CD4-positive, CD25-positive, alpha-beta regulatory T cell (primary cell): ENCODE results near the gene APP. TPM values are rescaled to one million over a fixed set of nuclear protein-coding genes. Genes with fewer than 3 reads are reported as not detected.
"Not testable (repeated sequence)": the region's sequence is repeated elsewhere in the genome, so short reads cannot be mapped to it uniquely, and the experiment has no call there.

ENCODE experiments used
- ATAC-seq, 2 donors: fragments of 150-1000 bp; cut with Tn5 transposase; one replicate each; pipeline ENCODE4 v1.10.0; 2021; ENCODE audit warnings: low read depth in 2 of 2, moderate number of reproducible peaks in 2 of 2, moderate library complexity in 1 of 2
- DNase-seq, 3 donors: peaks; one replicate each; pipeline versions ENCODE4 v3.0.0 to v3.0.0-alpha.2; 2012 to 2022; ENCODE audit warnings: mixed read lengths in 1 of 3
- H3K27ac ChIP-seq: one replicate; pipeline ENCODE4 v1.7.0; 2013; ENCODE audit warnings: mild to moderate bottlenecking, low read length; ENCODE audit not compliant: insufficient read depth, poor library complexity, severe bottlenecking
- H3K27me3 ChIP-seq: one replicate; pipeline ENCODE4 v1.7.0; 2013; ENCODE audit warnings: low read length; ENCODE audit not compliant: control insufficient read depth, insufficient read depth
- H3K36me3 ChIP-seq: one replicate; pipeline ENCODE4 v1.7.0; 2013; ENCODE audit warnings: mild to moderate bottlenecking, low read length, moderate library complexity; ENCODE audit not compliant: control insufficient read depth, insufficient read depth
- H3K4me1 ChIP-seq: 2 replicates; pipeline ENCODE4 v1.7.0; 2013; ENCODE audit warnings: mild to moderate bottlenecking, low read length; ENCODE audit not compliant: insufficient read depth, control insufficient read depth, poor library complexity, severe bottlenecking
- H3K4me3 ChIP-seq: one replicate; pipeline ENCODE4 v1.7.0; 2013; ENCODE audit warnings: low read depth, mild to moderate bottlenecking, low read length, moderate library complexity
- H3K9me3 ChIP-seq, 2 experiments: 1 replicate in 1 of 2; 2 replicates in 1 of 2; pipeline ENCODE4 v1.7.0; 2013; ENCODE audit warnings: low read length in 2 of 2, mild to moderate bottlenecking in 1 of 2, moderate library complexity in 1 of 2; ENCODE audit not compliant: control insufficient read depth in 2 of 2
- H3K27ac Mint-ChIP-seq, 3 donors: one replicate each; pipeline ENCODE4 v1.8.0; 2020 to 2022; ENCODE audit warnings: mild to moderate bottlenecking in 3 of 3, mixed read lengths in 3 of 3, moderate library complexity in 2 of 3
- H3K27me3 Mint-ChIP-seq: one replicate; pipeline ENCODE4 v1.8.0; 2022; ENCODE audit warnings: mild to moderate bottlenecking, mixed read lengths
- H3K36me3 Mint-ChIP-seq: one replicate; pipeline ENCODE4 v1.8.0; 2020; ENCODE audit warnings: mixed read lengths
- H3K4me1 Mint-ChIP-seq, 4 donors: one replicate each; pipeline ENCODE4 v1.8.0; 2020 to 2022; ENCODE audit warnings: mixed read lengths in 4 of 4, mild to moderate bottlenecking in 1 of 4
- H3K4me3 Mint-ChIP-seq, 4 donors: one replicate each; pipeline ENCODE4 v1.8.0; 2020 to 2022; ENCODE audit warnings: mild to moderate bottlenecking in 4 of 4, mixed read lengths in 4 of 4, moderate library complexity in 3 of 4
- H3K9me3 Mint-ChIP-seq, 7 donors: one replicate each; pipeline ENCODE4 v1.8.0; 2020 to 2022; ENCODE audit warnings: mixed read lengths in 7 of 7, mild to moderate bottlenecking in 3 of 7, moderate library complexity in 2 of 7
- polyA plus RNA-seq, 4 donors: library from polyadenylated mRNA; unstranded; fragments of 300-500 nt; fragmentation: Illumina TruSeq; gene quantifications; one replicate each; pipeline ENCODE4 v1.2.3, GENCODE V29; 2021
- total RNA-seq: library from RNA; stranded (reverse); gene quantifications from one replicate; pipeline ENCODE4 v1.2.3, GENCODE V29; 2022

The APP gene
- total and polyA plus RNA-seq, 5 donors from 2014 or later: 3.9 to 29.5 (median 7.5) TPM

GRCh38 chr21:25929856-25930520 is 240.6 kb downstream of the APP start:
- Mint-ChIP-seq H3K27ac (no peak overlapping the region), H3K4me3 (no peak overlapping the region), H3K4me1 (no peaks in the 10 kb centered on the region), H3K36me3 (peaks cover 4% of the 10 kb centered on the region), H3K9me3 (peaks cover 0 to 2% (median 0%) of the 10 kb centered on the region in 7 donors), H3K27me3 (no peaks in the 10 kb centered on the region)
- Histone ChIP-seq H3K36me3 (no peaks in the 10 kb centered on the region), H3K4me3 (no peak overlapping the region), H3K27me3 (no peaks in the 10 kb centered on the region), H3K27ac (no peak overlapping the region), H3K4me1 (no peaks in the 10 kb centered on the region), H3K9me3 (no peaks in the 10 kb centered on the region)
- DNase-seq (no peak), ATAC-seq (no peak)

GRCh38 chr21:25927195-25927880 is 243.2 kb downstream of the APP start:
- H3K27me3 ChIP-seq: no peaks in the 10 kb centered on the region
- Mint-ChIP-seq H3K36me3 (peaks cover 7% of the 10 kb centered on the region), H3K4me3 (no peak overlapping the region)

GRCh38 chr21:25925936-25926335 is 244.6 kb downstream of the APP start:
- Mint-ChIP-seq H3K36me3 (peaks cover 7% of the 10 kb centered on the region), H3K4me3 (no peak overlapping the region), H3K27me3 (no peaks in the 10 kb centered on the region), H3K9me3 (peaks cover 0 to 2% (median 0%) of the 10 kb centered on the region in 7 donors), H3K4me1 (no peaks in the 10 kb centered on the region), H3K27ac (no peak overlapping the region)
- ATAC-seq: no peak
- Histone ChIP-seq H3K36me3 (no peaks in the 10 kb centered on the region), H3K9me3 (no peaks in the 10 kb centered on the region), H3K4me3 (no peak overlapping the region), H3K27ac (no peak overlapping the region), H3K27me3 (no peaks in the 10 kb centered on the region), H3K4me1 (no peaks in the 10 kb centered on the region)
- DNase-seq: no peak

More at GRCh38 chr21:25927195-25927880, 243.2 kb downstream of the APP start:
- Histone ChIP-seq H3K9me3 (no peaks in the 10 kb centered on the region), H3K4me1 (no peaks in the 10 kb centered on the region), H3K36me3 (no peaks in the 10 kb centered on the region), H3K4me3 (no peak overlapping the region), H3K27ac (no peak overlapping the region)
- no peaks in the 10 kb centered on the region for H3K27me3 Mint-ChIP-seq
- H3K4me1 Mint-ChIP-seq: no peaks in the 10 kb centered on the region
- H3K9me3 Mint-ChIP-seq: peaks cover 0 to 2% (median 0%) of the 10 kb centered on the region in 7 donors
- DNase-seq: no peak
- no peak overlapping the region for H3K27ac Mint-ChIP-seq
- no peak for ATAC-seq

GRCh38 chr21:25925064-25925800 is 245.3 kb downstream of the APP start:
- no peaks in the 10 kb centered on the region for H3K9me3 ChIP-seq
- H3K4me3 ChIP-seq: no peak overlapping the region
- Mint-ChIP-seq H3K4me1 (no peaks in the 10 kb centered on the region), H3K27me3 (no peaks in the 10 kb centered on the region), H3K9me3 (peaks cover 0 to 3% (median 0%) of the 10 kb centered on the region in 7 donors), H3K36me3 (peaks cover 7% of the 10 kb centered on the region), H3K27ac (no peak overlapping the region), H3K4me3 (no peak overlapping the region)
- H3K27me3 ChIP-seq: no peaks in the 10 kb centered on the region
- no peaks in the 10 kb centered on the region for H3K4me1 ChIP-seq
- H3K27ac ChIP-seq: no peak overlapping the region
- no peaks in the 10 kb centered on the region for H3K36me3 ChIP-seq
- no peak for DNase-seq
- no peak for ATAC-seq

GRCh38 chr21:25918152-25918551 is 252.4 kb downstream of the APP start:
- not testable (repeated sequence) for ATAC-seq, H3K4me3 Mint-ChIP-seq, H3K27me3 Mint-ChIP-seq, H3K9me3 ChIP-seq, H3K36me3 ChIP-seq, H3K27me3 ChIP-seq, H3K27ac ChIP-seq, H3K4me1 Mint-ChIP-seq, H3K27ac Mint-ChIP-seq, DNase-seq, H3K4me3 ChIP-seq, H3K9me3 Mint-ChIP-seq, H3K4me1 ChIP-seq, H3K36me3 Mint-ChIP-seq

GRCh38 chr21:25916226-25916625 is 254.3 kb downstream of the APP start:
- Mint-ChIP-seq H3K27ac (no peak overlapping the region), H3K27me3 (no peaks in the 10 kb centered on the region), H3K4me3 (no peak overlapping the region), H3K36me3 (no peaks in the 10 kb centered on the region), H3K9me3 (peaks cover 0 to 7% (median 0%) of the 10 kb centered on the region in 7 donors), H3K4me1 (no peaks in the 10 kb centered on the region)
- Histone ChIP-seq H3K36me3 (no peaks in the 10 kb centered on the region), H3K27ac (no peak overlapping the region), H3K4me1 (no peaks in the 10 kb centered on the region), H3K4me3 (no peak overlapping the region), H3K27me3 (no peaks in the 10 kb centered on the region), H3K9me3 (no peaks in the 10 kb centered on the region)
- ATAC-seq: no peak
- no peak for DNase-seq

GRCh38 chr21:25913479-25913878 is 257.1 kb downstream of the APP start:
- Mint-ChIP-seq H3K9me3 (peaks cover 0 to 5% (median 0%) of the 10 kb centered on the region in 7 donors), H3K27me3 (no peaks in the 10 kb centered on the region), H3K4me3 (no peak overlapping the region), H3K27ac (no peak overlapping the region), H3K4me1 (no peaks in the 10 kb centered on the region), H3K36me3 (no peaks in the 10 kb centered on the region)
- Histone ChIP-seq H3K27me3 (no peaks in the 10 kb centered on the region), H3K4me1 (no peaks in the 10 kb centered on the region), H3K4me3 (no peak overlapping the region), H3K27ac (no peak overlapping the region), H3K36me3 (no peaks in the 10 kb centered on the region), H3K9me3 (no peaks in the 10 kb centered on the region)
- no peak for DNase-seq
- ATAC-seq: no peak
